Right lobe of liver (tissue), 6 donors: Measurements from ENCODE around the gene CD99. TPM values are rescaled to one million over a fixed set of nuclear protein-coding genes. Genes with fewer than 3 reads are reported as not detected.

ENCODE experiments used
- ATAC-seq, 4 donors: fragments of 200-7000 bp; cut with Tn5 transposase; one replicate each; pipeline ENCODE4 v1.9.1; 2020; ENCODE audit warnings: mild to moderate bottlenecking in 4 of 4, moderate library complexity in 4 of 4
- DNase-seq, 3 donors: peaks; one replicate each; pipeline ENCODE4 v3.0.0-alpha.2; 2020
- H3K27ac ChIP-seq, 3 donors: fragments of 200-600 bp; one replicate each; pipeline ENCODE4 v1.8.0; 2022
- H3K27me3 ChIP-seq, 2 donors: fragments of 200-600 bp; one replicate each; pipeline ENCODE4 v1.8.0; 2022
- H3K36me3 ChIP-seq, 4 donors: fragments of 200-600 bp; sonication (generic) in 1 of 4; one replicate each; pipeline versions ENCODE4 v1.5.1 to v1.8.0; 2017 to 2022; ENCODE audit warnings: control low read depth in 1 of 4
- H3K4me1 ChIP-seq, 4 donors: fragments of 200-600 bp; sonication (generic) in 1 of 4; one replicate each; pipeline versions ENCODE4 v1.5.1 to v1.8.0; 2017 to 2022; ENCODE audit warnings: control low read depth in 1 of 4
- H3K4me3 ChIP-seq, 3 donors: fragments of 200-600 bp; one replicate each; pipeline ENCODE4 v1.8.0; 2022
- H3K9me3 ChIP-seq, 4 donors: fragments of 200-600 bp; sonication (generic) in 1 of 4; one replicate each; pipeline versions ENCODE4 v1.5.1 to v1.8.0; 2017 to 2022; ENCODE audit warnings: control low read depth in 1 of 4
- CTCF ChIP-seq, 4 donors: fragments of 200-600 bp in 3 of 4; fragments of 450-650 bp in 1 of 4; IDR thresholded peaks; one replicate each; pipeline versions ENCODE4 v1.5.1 to v1.8.0; 2016 to 2022; ENCODE audit warnings: antibody characterized with exemption in 4 of 4, mild to moderate bottlenecking in 2 of 4
- POLR2A ChIP-seq: fragments of 450-650 bp; IDR thresholded peaks from one replicate; pipeline ENCODE4 v1.6.1; 2017; ENCODE audit warnings: antibody characterized with exemption, mild to moderate bottlenecking
- WGBS: methylation state at CpG from one replicate; pipeline ENCODE4 v1.1.6; 2018; ENCODE audit warnings: low coverage, low lambda C conversion rate; ENCODE audit not compliant: insufficient coverage; ENCODE audit errors: missing lambda C conversion rate; 5-methylcytosine and 5-hydroxymethylcytosine counted together
- intact Hi-C, 2 donors: fragments of 100-400 bp; cut with DNase I; formaldehyde crosslinking; loops; one replicate each; pipeline versions ENCODE4 v1.11.2 to v1.14.1; 2022
- total RNA-seq, 6 experiments: library from RNA; depleted of rRNA in 2 of 6; stranded (reverse); fragments of >200 nt in 2 of 6; fragmentation: NEBNext Ultra II Directional in 3 of 6; extraction: Animal tissue kit (Norgen Biotek cat#: 25700) in 3 of 6; gene quantifications; one replicate each; pipeline versions ENCODE4 v1.1.0 to v1.2.4, GENCODE V29; 2016 to 2023
- donor health status: DM: no; HTN: yes; CAD: no.
- donor health status: DM: no; HTN: no; CAD: no.
- donor health status: DM: no; HTN: no; CAD: no.
- donor health status: DM: no; HTN: yes; CAD: no.
- donor health status: DM: no; HTN: yes; CAD: no.

Gene CD99
- total RNA-seq, 6 experiments from 2014 or later: 88.5 to 139 (median 119) TPM

DNA sequence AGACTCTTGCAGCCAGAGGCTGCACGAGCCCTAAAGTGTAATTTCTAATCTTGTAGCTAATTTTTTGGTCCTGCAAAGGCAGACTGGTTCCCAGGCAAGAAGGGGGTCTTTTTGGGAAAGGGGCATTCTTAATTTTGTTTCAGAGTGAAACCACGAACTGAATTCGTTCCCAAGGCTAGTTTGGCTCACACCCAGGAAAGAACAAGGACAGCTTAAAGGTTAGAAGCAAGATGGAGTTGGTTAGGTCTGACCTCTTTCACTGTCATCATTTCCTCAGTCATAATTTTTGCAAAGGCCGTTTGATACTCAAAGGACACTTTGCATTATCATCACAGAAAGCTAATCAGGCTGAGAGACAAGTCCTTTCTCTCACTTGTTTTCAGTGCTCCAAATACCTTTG is 91.7 kb downstream of the CD99 start:
- 40% methylated on average over 4 of the region's 4 CpGs for WGBS
- ATAC-seq: no peak
- intact Hi-C loops: no loop called here
- peaks cover 0 to 13% (median 0%) of the 10 kb centered on the region in 4 donors for H3K4me1 ChIP-seq
- H3K36me3 ChIP-seq: no peaks in the 10 kb centered on the region
- H3K27me3 ChIP-seq: no peaks in the 10 kb centered on the region
- H3K27ac ChIP-seq: no peak overlapping the region
- H3K9me3 ChIP-seq: no peaks in the 10 kb centered on the region
- no peak for DNase-seq
- H3K4me3 ChIP-seq: no peak overlapping the region
- no peak for TF ChIP-seq CTCF (IDR thresholded peaks at IDR 0.05)
- no peak for TF ChIP-seq POLR2A

DNA sequence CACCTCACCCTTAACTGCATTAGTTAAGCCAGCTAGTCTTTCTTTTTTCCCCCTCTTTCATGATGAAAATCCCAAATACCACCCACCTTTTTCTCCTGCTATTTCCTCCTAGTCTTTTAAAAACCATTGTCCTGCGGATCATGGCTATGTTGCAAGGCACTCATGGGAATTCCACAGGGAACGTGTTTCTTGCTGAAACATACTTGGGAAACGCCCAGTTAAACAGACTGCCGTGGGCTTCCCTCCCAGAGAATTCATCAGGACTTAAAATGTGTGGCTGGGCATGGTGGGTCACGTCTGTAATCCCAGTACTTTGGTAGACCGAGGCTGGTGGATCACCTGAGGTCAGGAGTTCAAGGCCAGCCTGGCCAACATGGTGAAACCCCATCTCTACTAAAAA is 92.9 kb downstream of the CD99 start:
- TF ChIP-seq CTCF (IDR thresholded peaks at IDR 0.05) (no peak), POLR2A (no peak)
- Histone ChIP-seq H3K27ac (no peak overlapping the region), H3K4me3 (no peak overlapping the region), H3K9me3 (no peaks in the 10 kb centered on the region), H3K4me1 (peaks cover 0 to 13% (median 0%) of the 10 kb centered on the region in 4 donors), H3K27me3 (no peaks in the 10 kb centered on the region), H3K36me3 (no peaks in the 10 kb centered on the region)
- ATAC-seq (no peak), DNase-seq (no peak)
- intact Hi-C loops: no loop called here
- WGBS: 76% methylated on average over 6 of the region's 6 CpGs

- Histone ChIP-seq H3K4me3 (no peak overlapping the region), H3K4me1 (peaks cover 0 to 11% (median 0%) of the 10 kb centered on the region in 4 donors), H3K36me3 (no peaks in the 10 kb centered on the region), H3K27ac (no peak overlapping the region), H3K27me3 (no peaks in the 10 kb centered on the region), H3K9me3 (no peaks in the 10 kb centered on the region)
- no peak for TF ChIP-seq POLR2A
- TF ChIP-seq CTCF (IDR thresholded peaks at IDR 0.05): no peak
- 59% methylated on average over 4 of the region's 4 CpGs for WGBS
- ATAC-seq: no peak
- intact Hi-C loops: no loop called here
- DNase-seq: no peak
Measured at GRCh38 chrX:2785538-2785937, 94.4 kb downstream of the CD99 start.

- DNase-seq (no peak), ATAC-seq (no peak)
- H3K4me1 ChIP-seq: no peaks in the 10 kb centered on the region
- intact Hi-C loops: no loop called here
- no peaks in the 10 kb centered on the region for H3K27me3 ChIP-seq
- no peaks in the 10 kb centered on the region for H3K36me3 ChIP-seq
- WGBS: 62% methylated on average over 4 of the region's 4 CpGs
- no peaks in the 10 kb centered on the region for H3K9me3 ChIP-seq
- no peak overlapping the region for H3K27ac ChIP-seq
- no peak for TF ChIP-seq CTCF (IDR thresholded peaks at IDR 0.05)
- no peak for TF ChIP-seq POLR2A
- H3K4me3 ChIP-seq: no peak overlapping the region
Measured at GRCh38 chrX:2788980-2789379, 97.9 kb downstream of the CD99 start.

DNA sequence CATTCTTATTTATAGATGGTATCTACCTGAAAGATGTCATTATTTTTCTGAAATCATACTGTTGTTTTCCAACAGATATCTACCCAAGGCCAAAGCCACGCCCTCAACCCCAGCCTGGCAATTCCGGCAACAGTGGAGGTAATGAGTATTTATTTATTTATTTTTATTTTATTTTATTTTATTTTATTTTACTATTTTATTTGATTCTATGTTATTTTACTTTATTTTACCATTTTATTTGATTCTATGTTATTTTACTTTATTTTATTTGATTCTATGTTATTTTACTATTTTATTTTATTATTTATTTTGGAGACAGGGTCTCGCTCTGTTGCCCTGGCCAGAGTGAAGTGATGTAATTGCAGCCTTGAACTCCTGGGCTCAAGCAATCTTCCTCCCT is 98.5 kb downstream of the CD99 start:
- WGBS: 71% methylated on average over 3 of the region's 3 CpGs
- Histone ChIP-seq H3K36me3 (no peaks in the 10 kb centered on the region), H3K4me3 (no peak overlapping the region), H3K4me1 (no peaks in the 10 kb centered on the region), H3K27ac (no peak overlapping the region), H3K27me3 (no peaks in the 10 kb centered on the region), H3K9me3 (no peaks in the 10 kb centered on the region)
- TF ChIP-seq POLR2A (no peak), CTCF (IDR thresholded peaks at IDR 0.05) (no peak)
- ATAC-seq (no peak), DNase-seq (no peak)
- intact Hi-C loops: no loop called here
